GM15510 (cell line): Measurements from ENCODE around the gene TRIM52.
A peak's percentile ranks its signal among the peaks of the same experiment; 100 is the strongest.

Source experiments
- POLR2A ChIP-seq: IDR thresholded peaks from 3 replicates; pipeline ENCODE4 v1.6.1; 2011; ENCODE audit warnings: borderline replicate concordance; ENCODE audit not compliant: insufficient read length; ENCODE audit errors: extremely low read depth

The TRIM52 gene

DNA sequence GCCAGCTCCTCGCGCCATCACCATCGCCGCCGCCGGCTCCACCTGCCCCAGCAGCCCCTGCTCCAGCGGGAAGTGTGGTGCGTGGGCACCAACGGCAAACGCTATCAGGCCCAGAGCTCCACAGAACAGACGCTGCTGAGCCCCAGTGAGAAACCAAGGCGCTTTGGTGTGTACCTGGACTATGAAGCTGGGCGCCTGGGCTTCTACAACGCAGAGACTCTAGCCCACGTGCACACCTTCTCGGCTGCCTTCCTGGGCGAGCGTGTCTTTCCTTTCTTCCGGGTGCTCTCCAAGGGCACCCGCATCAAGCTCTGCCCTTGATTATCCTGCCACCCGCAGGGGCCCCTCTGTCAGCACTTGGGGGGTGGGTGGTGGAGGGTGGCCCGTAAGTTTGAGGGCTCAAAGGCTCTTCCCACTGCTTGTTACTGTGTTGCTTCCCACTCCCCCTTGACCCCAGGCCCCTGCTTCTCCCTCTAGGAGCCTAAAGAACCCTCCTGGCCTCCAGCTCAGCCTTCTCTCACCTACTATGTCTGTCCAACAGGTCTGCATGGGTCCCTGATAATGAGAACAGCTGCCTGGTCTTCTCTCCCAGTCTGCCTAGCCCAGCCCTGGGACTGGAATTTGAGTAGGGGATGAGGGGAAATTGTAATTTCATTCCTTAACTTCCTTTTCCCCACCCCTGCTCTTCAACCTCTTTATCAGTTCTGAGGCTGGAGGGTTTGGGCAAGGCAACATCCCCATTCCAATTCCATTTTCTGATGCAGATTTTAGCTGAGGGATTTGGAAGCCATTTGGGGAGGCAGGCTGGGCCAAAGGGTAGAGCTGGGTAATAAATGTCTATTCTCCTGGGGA, 26.3 kb downstream of the TRIM52 start:
- peak; percentile 28 for TF ChIP-seq POLR2A

DNA sequence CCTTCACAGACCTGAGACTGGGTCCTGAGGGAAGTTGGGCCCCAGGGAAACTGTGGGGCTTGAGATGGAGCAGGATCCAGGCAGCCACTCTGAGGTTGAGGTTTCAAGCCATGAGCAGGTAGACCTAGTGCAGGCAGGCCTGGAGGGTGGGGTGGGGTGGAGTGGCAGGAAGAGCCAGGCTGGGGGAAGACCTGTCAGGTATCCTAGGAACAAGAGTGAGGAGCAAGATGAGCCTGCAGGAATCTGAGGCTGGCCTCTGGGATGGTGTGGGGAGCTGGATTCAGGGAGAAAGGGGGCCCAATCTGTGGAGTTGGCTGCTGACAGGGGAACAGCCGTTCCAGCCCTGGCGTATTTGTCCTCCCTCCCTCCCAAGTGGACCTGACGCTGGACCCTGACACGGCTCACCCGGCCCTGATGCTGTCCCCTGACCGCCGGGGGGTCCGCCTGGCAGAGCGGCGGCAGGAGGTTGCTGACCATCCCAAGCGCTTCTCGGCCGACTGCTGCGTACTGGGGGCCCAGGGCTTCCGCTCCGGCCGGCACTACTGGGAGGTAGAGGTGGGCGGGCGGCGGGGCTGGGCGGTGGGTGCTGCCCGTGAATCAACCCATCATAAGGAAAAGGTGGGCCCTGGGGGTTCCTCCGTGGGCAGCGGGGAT, 27.0 kb downstream of the TRIM52 start:
- no peak for TF ChIP-seq POLR2A

DNA sequence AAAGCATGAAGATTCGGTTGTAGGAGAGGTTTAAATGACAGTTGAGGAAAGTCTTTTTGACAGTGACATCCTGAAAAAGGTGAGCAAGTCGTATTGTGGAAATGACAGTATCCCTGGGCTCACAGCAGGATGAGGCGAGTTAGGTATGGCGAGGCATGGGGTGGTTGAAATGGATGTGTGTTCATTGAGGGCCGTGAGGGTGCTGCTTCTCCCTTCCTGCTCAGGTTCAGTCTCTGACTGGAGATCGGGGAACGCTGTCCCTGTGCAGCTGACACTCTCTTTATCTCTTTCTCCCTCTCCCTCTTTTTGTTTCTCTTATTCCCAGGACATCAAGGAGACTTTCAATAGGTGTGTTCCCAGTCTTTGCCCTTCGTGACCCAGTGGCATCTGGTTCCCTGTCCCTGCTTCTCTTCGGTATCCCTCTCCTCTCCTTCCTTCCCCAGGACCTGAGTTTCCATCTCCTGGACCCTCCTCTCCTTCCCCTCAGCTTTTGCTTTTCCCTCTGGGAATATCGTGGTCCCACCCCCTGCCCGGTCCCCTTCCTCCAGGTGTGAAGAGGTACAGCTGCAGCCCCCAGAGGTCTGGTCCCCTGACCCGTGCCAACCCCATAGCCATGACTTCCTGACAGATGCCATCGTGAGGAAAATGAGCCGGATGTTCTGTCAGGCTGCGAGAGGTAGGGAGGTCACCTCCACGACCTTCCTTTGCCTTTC, 27.7 kb downstream of the TRIM52 start:
- TF ChIP-seq POLR2A = no peak

- no peak for TF ChIP-seq POLR2A
Measured at GRCh38 chr5:181232593-181232992, 28.4 kb downstream of the TRIM52 start.

DNA sequence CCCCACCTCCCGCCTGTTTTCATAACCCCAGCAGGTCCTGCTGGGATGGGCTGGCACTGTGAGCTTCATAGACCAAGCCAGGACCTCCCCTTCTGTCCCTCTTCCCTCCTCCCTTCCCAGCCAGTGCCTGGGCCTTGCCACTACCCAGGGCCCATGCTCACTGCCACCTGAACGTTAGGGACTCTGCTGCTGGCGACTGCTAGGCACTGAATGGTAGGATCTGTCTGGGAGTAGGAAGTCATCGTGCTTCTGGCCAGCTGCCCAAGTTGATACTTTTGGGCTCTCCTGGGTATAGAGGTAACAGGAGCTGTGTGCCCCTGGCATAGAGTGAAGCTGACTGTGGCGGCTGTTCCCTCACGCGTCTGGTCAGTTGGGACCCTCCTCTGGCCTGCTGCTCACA, 29.5 kb downstream of the TRIM52 start:
- TF ChIP-seq POLR2A = no peak

- no peak for TF ChIP-seq POLR2A
Measured at GRCh38 chr5:181230551-181230950, 30.4 kb downstream of the TRIM52 start.

DNA sequence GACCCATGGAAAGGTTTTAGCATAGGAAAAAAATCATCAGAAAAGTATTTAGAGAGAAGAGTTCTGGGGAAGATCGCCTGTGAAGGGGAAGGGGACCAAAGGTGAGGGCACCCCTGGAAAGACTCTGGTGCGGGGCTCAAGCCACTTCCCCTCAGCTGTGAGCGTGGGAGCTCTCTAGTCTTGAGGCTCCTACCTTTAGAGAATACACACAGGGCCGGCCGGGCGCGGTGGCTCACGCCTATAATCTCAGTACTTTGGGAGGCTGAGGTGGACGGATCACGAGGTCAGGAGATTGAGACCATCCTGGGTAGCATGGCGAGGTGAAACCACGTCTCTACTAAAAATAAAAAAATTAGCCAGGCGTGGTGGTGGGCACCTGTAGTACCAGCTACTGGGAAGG, 30.9 kb downstream of the TRIM52 start:
- TF ChIP-seq POLR2A = no peak

- TF ChIP-seq POLR2A = no peak
Measured at GRCh38 chr5:181224390-181225229, 36.3 kb downstream of the TRIM52 start.

DNA sequence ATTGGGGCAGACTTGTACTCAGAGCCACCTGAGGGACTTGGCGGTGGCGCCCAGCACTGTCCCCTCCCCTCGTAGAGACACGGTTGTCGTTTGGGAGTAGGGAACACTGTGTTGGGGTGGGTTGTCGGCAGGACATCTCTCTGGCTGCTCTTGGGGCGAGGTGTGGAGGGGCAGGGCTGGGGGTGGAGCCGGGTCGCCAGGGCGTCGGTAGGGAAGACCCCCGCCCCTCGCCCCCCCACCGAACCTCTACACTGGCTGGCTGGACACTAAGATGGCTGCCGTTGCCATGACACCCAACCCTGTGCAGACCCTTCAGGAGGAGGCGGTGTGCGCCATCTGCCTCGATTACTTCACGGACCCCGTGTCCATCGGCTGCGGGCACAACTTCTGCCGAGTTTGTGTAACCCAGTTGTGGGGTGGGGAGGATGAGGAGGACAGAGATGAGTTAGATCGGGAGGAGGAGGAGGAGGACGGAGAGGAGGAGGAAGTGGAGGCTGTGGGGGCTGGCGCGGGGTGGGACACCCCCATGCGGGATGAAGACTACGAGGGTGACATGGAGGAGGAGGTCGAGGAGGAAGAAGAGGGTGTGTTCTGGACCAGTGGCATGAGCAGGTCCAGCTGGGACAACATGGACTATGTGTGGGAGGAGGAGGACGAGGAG, 37.1 kb downstream of the TRIM52 start:
- peak; percentile 42 for TF ChIP-seq POLR2A

- TF ChIP-seq POLR2A = peak; percentile 80
Measured at GRCh38 chr5:181223058-181223728, 37.8 kb downstream of the TRIM52 start, which contains the start of gene TRIM41. TRIM41 (plus strand) TSS chr5:181223281; CDS start chr5:181224000, 719 bp downstream.

DNA sequence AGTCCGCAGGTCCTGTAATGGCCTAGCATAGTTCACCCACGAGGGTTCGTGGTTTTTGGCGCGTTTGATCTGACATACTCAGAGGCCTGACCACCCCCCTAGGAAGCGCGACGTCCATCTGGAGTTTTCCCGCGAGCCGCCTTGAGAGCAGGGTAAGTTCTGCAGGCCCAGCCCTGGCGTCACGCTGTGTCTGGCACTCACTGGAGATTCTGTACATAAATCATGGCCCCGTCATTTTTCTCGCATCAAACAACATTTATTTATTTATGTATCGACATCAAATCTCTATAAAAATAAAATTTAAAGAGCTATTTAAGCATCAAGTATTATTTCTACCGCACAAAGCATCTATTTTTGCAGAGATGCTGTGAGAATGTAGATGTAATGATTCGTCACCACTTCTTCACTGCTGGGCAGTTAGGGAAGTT, 38.3 kb downstream of the TRIM52 start:
- no peak for TF ChIP-seq POLR2A

- TF ChIP-seq POLR2A = peak; percentile 46
Measured at GRCh38 chr5:181221792-181222629, 38.9 kb downstream of the TRIM52 start.
